Activated CD4-positive, alpha-beta memory T cell treated with anti-CD3 and anti-CD28 coated beads, Interleukin-2, amount 10 ng/mL, durations not matched to agents 7 days and 5 days (primary cell): ENCODE results near the gene B4GALT6. TPM values are rescaled to one million over a fixed set of nuclear protein-coding genes. Genes with fewer than 3 reads are reported as not detected.

ENCODE experiments used
- CTCF ChIA-PET: fragments of 350-600 bp; sonication (Branson Sonifier 250); formaldehyde crosslinking; loops from one replicate; lab custom pipeline; 2021; ENCODE audit warnings: antibody characterized with exemption, inconsistent platforms; lab: Charles Lee
- POLR2A ChIA-PET: fragments of 350-600 bp; sonication (Branson Sonifier 250); formaldehyde crosslinking; loops from one replicate; lab custom pipeline; 2021; ENCODE audit warnings: antibody characterized with exemption; lab: Charles Lee
- DNase-seq: peaks from one replicate; pipeline ENCODE4 v3.0.0-alpha.2; 2020
- H3K27ac Mint-ChIP-seq: one replicate; pipeline ENCODE4 v1.8.0; 2021; ENCODE audit warnings: mild to moderate bottlenecking, mixed read lengths
- H3K27me3 Mint-ChIP-seq: one replicate; pipeline ENCODE4 v1.8.0; 2021; ENCODE audit warnings: mixed read lengths
- H3K36me3 Mint-ChIP-seq: one replicate; pipeline ENCODE4 v1.8.0; 2021; ENCODE audit warnings: low read depth, mixed read lengths
- H3K4me1 Mint-ChIP-seq: one replicate; pipeline ENCODE4 v1.8.0; 2021; ENCODE audit warnings: mixed read lengths
- H3K4me3 Mint-ChIP-seq: one replicate; pipeline ENCODE4 v1.8.0; 2021; ENCODE audit warnings: mild to moderate bottlenecking, mixed read lengths
- H3K9me3 Mint-ChIP-seq: one replicate; pipeline ENCODE4 v1.8.0; 2021; ENCODE audit warnings: mixed read lengths
- total RNA-seq, 2 experiments: library from RNA; stranded (reverse); gene quantifications; one replicate each; pipeline ENCODE4 v1.2.3, GENCODE V29; 2021

Gene B4GALT6
- total RNA-seq, 2 experiments from 2014 or later: 0.91 to 1.2 TPM

GRCh38 chr18:31652357-31652756 is 32.0 kb downstream of the B4GALT6 start:
- POLR2A ChIA-PET: no interaction called here
- no peak overlapping the region for H3K4me3 Mint-ChIP-seq
- H3K27me3 Mint-ChIP-seq: peaks cover 16% of the 10 kb centered on the region
- no peaks in the 10 kb centered on the region for H3K9me3 Mint-ChIP-seq
- no peak for DNase-seq
- peaks cover 1% of the 10 kb centered on the region for H3K4me1 Mint-ChIP-seq
- CTCF ChIA-PET: no interaction called here
- H3K36me3 Mint-ChIP-seq: no peaks in the 10 kb centered on the region
- no peak overlapping the region for H3K27ac Mint-ChIP-seq

GRCh38 chr18:31651369-31651768 is 33.0 kb downstream of the B4GALT6 start:
- no peak overlapping the region for H3K4me3 Mint-ChIP-seq
- ChIA-PET CTCF (no interaction called here), POLR2A (no interaction called here)
- H3K27ac Mint-ChIP-seq: no peak overlapping the region
- H3K27me3 Mint-ChIP-seq: peaks cover 21% of the 10 kb centered on the region
- no peaks in the 10 kb centered on the region for H3K36me3 Mint-ChIP-seq
- H3K4me1 Mint-ChIP-seq: peaks cover 6% of the 10 kb centered on the region
- no peaks in the 10 kb centered on the region for H3K9me3 Mint-ChIP-seq
- DNase-seq: no peak

GRCh38 chr18:31649978-31650719 is 34.2 kb downstream of the B4GALT6 start:
- Mint-ChIP-seq H3K27me3 (peaks cover 22% of the 10 kb centered on the region), H3K4me3 (no peak overlapping the region), H3K27ac (no peak overlapping the region), H3K9me3 (no peaks in the 10 kb centered on the region), H3K36me3 (no peaks in the 10 kb centered on the region), H3K4me1 (peaks cover 10% of the 10 kb centered on the region)
- POLR2A ChIA-PET: no interaction called here
- CTCF ChIA-PET: interaction anchor here (1.2 kb wide), 1 partner anchor 72 kb away, joined by 3 read pairs; no protein-coding TSS in a partner anchor
- no peak for DNase-seq

- peaks cover 22% of the 10 kb centered on the region for H3K27me3 Mint-ChIP-seq
- H3K36me3 Mint-ChIP-seq: no peaks in the 10 kb centered on the region
- no peak for DNase-seq
- CTCF ChIA-PET: no interaction called here
- no peak overlapping the region for H3K27ac Mint-ChIP-seq
- peaks cover 10% of the 10 kb centered on the region for H3K4me1 Mint-ChIP-seq
- no peak overlapping the region for H3K4me3 Mint-ChIP-seq
- POLR2A ChIA-PET: no interaction called here
- H3K9me3 Mint-ChIP-seq: no peaks in the 10 kb centered on the region
These were observed 34.9 kb downstream of the B4GALT6 start for GRCh38 chr18:31649449-31649848.

GRCh38 chr18:31648966-31649429 is 35.4 kb downstream of the B4GALT6 start:
- peaks cover 10% of the 10 kb centered on the region for H3K4me1 Mint-ChIP-seq
- H3K36me3 Mint-ChIP-seq: no peaks in the 10 kb centered on the region
- H3K4me3 Mint-ChIP-seq: no peak overlapping the region
- POLR2A ChIA-PET: no interaction called here
- CTCF ChIA-PET: no interaction called here
- H3K9me3 Mint-ChIP-seq: no peaks in the 10 kb centered on the region
- H3K27me3 Mint-ChIP-seq: peaks cover 22% of the 10 kb centered on the region
- DNase-seq: no peak
- no peak overlapping the region for H3K27ac Mint-ChIP-seq

- Mint-ChIP-seq H3K4me1 (peaks cover 10% of the 10 kb centered on the region), H3K27ac (no peak overlapping the region), H3K4me3 (no peak overlapping the region), H3K27me3 (peaks cover 22% of the 10 kb centered on the region), H3K36me3 (no peaks in the 10 kb centered on the region), H3K9me3 (no peaks in the 10 kb centered on the region)
- DNase-seq: no peak
- ChIA-PET POLR2A (no interaction called here), CTCF (no interaction called here)
These were observed 35.9 kb downstream of the B4GALT6 start for GRCh38 chr18:31648458-31648857.

- CTCF ChIA-PET: no interaction called here
- POLR2A ChIA-PET: no interaction called here
These were observed 37.1 kb downstream of the B4GALT6 start for GRCh38 chr18:31647127-31647753.

GRCh38 chr18:31646332-31647126 is 37.9 kb downstream of the B4GALT6 start:
- ChIA-PET CTCF (no interaction called here), POLR2A (no interaction called here)
- H3K27me3 Mint-ChIP-seq: peaks cover 14% of the 10 kb centered on the region
- H3K9me3 Mint-ChIP-seq: no peaks in the 10 kb centered on the region
- no peaks in the 10 kb centered on the region for H3K36me3 Mint-ChIP-seq
- no peak for DNase-seq
- peaks cover 10% of the 10 kb centered on the region for H3K4me1 Mint-ChIP-seq
- H3K4me3 Mint-ChIP-seq: no peak overlapping the region
- no peak overlapping the region for H3K27ac Mint-ChIP-seq

More at GRCh38 chr18:31647127-31647753, 37.1 kb downstream of the B4GALT6 start:
- Mint-ChIP-seq H3K36me3 (no peaks in the 10 kb centered on the region), H3K27me3 (peaks cover 18% of the 10 kb centered on the region), H3K9me3 (no peaks in the 10 kb centered on the region), H3K4me3 (no peak overlapping the region), H3K4me1 (peaks cover 10% of the 10 kb centered on the region), H3K27ac (no peak overlapping the region)
- DNase-seq: no peak

GRCh38 chr18:31645411-31645810 is 39.0 kb downstream of the B4GALT6 start:
- Mint-ChIP-seq H3K27ac (no peak overlapping the region), H3K9me3 (no peaks in the 10 kb centered on the region), H3K36me3 (no peaks in the 10 kb centered on the region), H3K4me3 (no peak overlapping the region), H3K27me3 (peaks cover 10% of the 10 kb centered on the region), H3K4me1 (peaks cover 9% of the 10 kb centered on the region)
- no peak for DNase-seq
- ChIA-PET CTCF (no interaction called here), POLR2A (no interaction called here)

GRCh38 chr18:31643003-31643402 is 41.4 kb downstream of the B4GALT6 start:
- Mint-ChIP-seq H3K27me3 (peaks cover 11% of the 10 kb centered on the region), H3K9me3 (no peaks in the 10 kb centered on the region), H3K36me3 (no peaks in the 10 kb centered on the region), H3K4me3 (no peak overlapping the region), H3K4me1 (peaks cover 9% of the 10 kb centered on the region), H3K27ac (no peak overlapping the region)
- no peak for DNase-seq
- CTCF ChIA-PET: no interaction called here
- POLR2A ChIA-PET: no interaction called here

GRCh38 chr18:31637445-31637844 is 46.9 kb downstream of the B4GALT6 start:
- POLR2A ChIA-PET: no interaction called here
- DNase-seq: no peak
- CTCF ChIA-PET: no interaction called here
- H3K27me3 Mint-ChIP-seq: peaks cover 6% of the 10 kb centered on the region
- H3K9me3 Mint-ChIP-seq: no peaks in the 10 kb centered on the region
- H3K4me1 Mint-ChIP-seq: peaks cover 18% of the 10 kb centered on the region
- H3K4me3 Mint-ChIP-seq: no peak overlapping the region
- H3K27ac Mint-ChIP-seq: no peak overlapping the region
- no peaks in the 10 kb centered on the region for H3K36me3 Mint-ChIP-seq

GRCh38 chr18:31636387-31636786 is 48.0 kb downstream of the B4GALT6 start:
- Mint-ChIP-seq H3K4me3 (no peak overlapping the region), H3K27me3 (peaks cover 6% of the 10 kb centered on the region), H3K27ac (no peak overlapping the region), H3K9me3 (no peaks in the 10 kb centered on the region), H3K4me1 (peaks cover 18% of the 10 kb centered on the region), H3K36me3 (no peaks in the 10 kb centered on the region)
- DNase-seq: no peak
- CTCF ChIA-PET: no interaction called here
- POLR2A ChIA-PET: no interaction called here

GRCh38 chr18:31634331-31634713 is 50.1 kb downstream of the B4GALT6 start:
- Mint-ChIP-seq H3K4me1 (peaks cover 18% of the 10 kb centered on the region), H3K27ac (peak overlapping the region; percentile 36), H3K36me3 (no peaks in the 10 kb centered on the region), H3K4me3 (no peak overlapping the region), H3K9me3 (no peaks in the 10 kb centered on the region), H3K27me3 (peaks cover 6% of the 10 kb centered on the region)
- POLR2A ChIA-PET: no interaction called here
- no peak for DNase-seq
- CTCF ChIA-PET: no interaction called here
